Lung (tissue), 12 donors: Measurements from ENCODE around the gene NOVA2. TPM values are rescaled to one million over a fixed set of nuclear protein-coding genes. Genes with fewer than 3 reads are reported as not detected.

Source experiments
- ATAC-seq: fragments of 200-7000 bp; cut with Tn5 transposase; one replicate; pipeline ENCODE4 v1.9.1; 2020; ENCODE audit warnings: moderate number of reproducible peaks; ENCODE audit not compliant: insufficient read depth, low FRiP score
- DNase-seq, 3 donors: peaks; one replicate each; pipeline ENCODE4 v3.0.0-alpha.2; 2013 to 2017
- H3K27ac ChIP-seq, 2 donors: one replicate each; pipeline ENCODE4 v1.5.1; 2013; ENCODE audit warnings: mild to moderate bottlenecking in 2 of 2, moderate library complexity in 2 of 2, control low read depth in 1 of 2, inconsistent platforms in 1 of 2, low read depth in 1 of 2, low read length in 1 of 2
- H3K27me3 ChIP-seq, 3 donors: one replicate each; pipeline ENCODE4 v1.5.1; 2013; ENCODE audit warnings: low read length in 2 of 3; ENCODE audit not compliant: control insufficient read depth in 3 of 3, insufficient read depth in 3 of 3
- H3K36me3 ChIP-seq, 4 donors: one replicate each; pipeline ENCODE4 v1.5.1; 2013; ENCODE audit warnings: low read length in 4 of 4, mild to moderate bottlenecking in 1 of 4, moderate library complexity in 1 of 4; ENCODE audit not compliant: control insufficient read depth in 4 of 4, insufficient read depth in 4 of 4
- H3K4me1 ChIP-seq, 5 donors: one replicate each; pipeline ENCODE4 v1.5.1; 2013; ENCODE audit warnings: low read length in 5 of 5, mild to moderate bottlenecking in 2 of 5, moderate library complexity in 1 of 5; ENCODE audit not compliant: control insufficient read depth in 5 of 5, insufficient read depth in 5 of 5
- H3K4me3 ChIP-seq: one replicate; pipeline ENCODE4 v1.5.1; 2013; ENCODE audit warnings: mild to moderate bottlenecking, control low read depth, moderate library complexity
- H3K9ac ChIP-seq, 2 donors: one replicate each; pipeline ENCODE4 v1.5.1; 2013; ENCODE audit warnings: low read length in 2 of 2, control low read depth in 1 of 2; ENCODE audit not compliant: insufficient read depth in 1 of 2
- H3K9me3 ChIP-seq, 4 donors: one replicate each; pipeline ENCODE4 v1.5.1; 2013; ENCODE audit warnings: low read length in 3 of 4, mild to moderate bottlenecking in 1 of 4, moderate library complexity in 1 of 4; ENCODE audit not compliant: control insufficient read depth in 4 of 4, insufficient read depth in 3 of 4
- CTCF ChIP-seq: IDR thresholded peaks from 2 replicates; pipeline ENCODE4 v1.5.1; 2012; ENCODE audit warnings: mild to moderate bottlenecking; ENCODE audit errors: control extremely low read depth, extremely low read depth
- WGBS, 2 donors: extraction: QIAGEN DNeasy Blood & Tissue Kit; methylation state at CpG; one replicate each; pipeline ENCODE4 v1.1.7; 2013; 5-methylcytosine and 5-hydroxymethylcytosine counted together
- polyA plus RNA-seq, 2 donors: library from polyadenylated mRNA; stranded (reverse); fragments of 200-250 nt; gene quantifications; one replicate each; pipeline ENCODE4 v1.2.1, GENCODE V29; 2013
- total RNA-seq, 2 donors: library from RNA; depleted of rRNA in 1 of 2; stranded (reverse); fragments of >200 nt in 1 of 2; gene quantifications; one replicate each; pipeline ENCODE4 v1.2.1, GENCODE V29; 2014 to 2021
- donor health status: control.
- donor health status: control.
- donor health status: Bipolar disorder and iron deficiency.
- donor health status: healthy.
- donor health status: DM: yes; HTN: yes; CAD: no.

NOVA2 gene
- total and polyA plus RNA-seq, 4 donors: 2.3 to 11.6 (median 4.8) TPM

- Histone ChIP-seq H3K27ac (no peak overlapping the region), H3K4me3 (no peak overlapping the region), H3K27me3 (no peaks in the 10 kb centered on the region), H3K9me3 (no peaks in the 10 kb centered on the region), H3K36me3 (peaks cover 0 to 19% (median 1%) of the 10 kb centered on the region in 4 donors), H3K9ac (no peak overlapping the region), H3K4me1 (peaks cover 0 to 12% (median 3%) of the 10 kb centered on the region in 5 donors)
- TF ChIP-seq CTCF: no peak
- DNase-seq (no peak), ATAC-seq (no peak)
- 70 to 76% methylated on average over 6 of the region's 6 CpGs for WGBS, 2 donors
Measured at GRCh38 chr19:45889210-45889885, 84.3 kb downstream of the NOVA2 start.

- peaks cover 0 to 23% (median 1%) of the 10 kb centered on the region in 4 donors for H3K36me3 ChIP-seq
- no peaks in the 10 kb centered on the region for H3K9me3 ChIP-seq
- 50 to 67% methylated on average over 10 of the region's 10 CpGs for WGBS, 2 donors
- peak overlapping the region; percentile 78 to 81 for H3K27ac ChIP-seq
- H3K27me3 ChIP-seq: no peaks in the 10 kb centered on the region
- H3K4me1 ChIP-seq: peaks cover 2 to 32% (median 8%) of the 10 kb centered on the region in 5 donors
- TF ChIP-seq CTCF: no peak
- H3K4me3 ChIP-seq: no peak overlapping the region
- ATAC-seq (no peak), DNase-seq (peak in 1 of 3 donors; percentile 46)
- H3K9ac ChIP-seq: peak overlapping the region; percentile 96 to 99
Measured at GRCh38 chr19:45887200-45887710, 86.4 kb downstream of the NOVA2 start.

- Histone ChIP-seq H3K9ac (peak overlapping the region; percentile 96 to 99), H3K27me3 (no peaks in the 10 kb centered on the region), H3K4me3 (peak overlapping the region; percentile 22), H3K9me3 (no peaks in the 10 kb centered on the region), H3K4me1 (peaks cover 2 to 32% (median 8%) of the 10 kb centered on the region in 5 donors), H3K27ac (peak overlapping the region; percentile 78 to 81), H3K36me3 (peaks cover 0 to 21% (median 1%) of the 10 kb centered on the region in 4 donors)
- ATAC-seq (peak; percentile 82), DNase-seq (peak; percentile 95 to 97 (median 96))
- WGBS, 2 donors: 2% methylated on average over 31 to 32 of the region's 32 CpGs
- TF ChIP-seq CTCF: peak; percentile 7
Measured at GRCh38 chr19:45886427-45887199, 87.1 kb downstream of the NOVA2 start.
